GM23338 (cell line): ENCODE results near the gene EXPH5. TPM values are rescaled to one million over a fixed set of nuclear protein-coding genes. Genes with fewer than 3 reads are reported as not detected.

Experiments
- ATAC-seq: fragments of 200-7000 bp; cut with Tn5 transposase; 3 replicates; pipeline ENCODE4 v1.9.1; 2020
- DNase-seq: peaks from one replicate; pipeline ENCODE4 v3.0.0-alpha.2; 2015; ENCODE audit warnings: low spot score
- H2AFZ ChIP-seq: fragments of 200-600 bp; sonication (generic); 2 replicates; pipeline ENCODE4 v1.8.0; 2016; ENCODE audit warnings: antibody characterized with exemption, mild to moderate bottlenecking, moderate library complexity
- H3F3A ChIP-seq: fragments of 200-600 bp; sonication (generic); replicated peaks from 2 replicates; pipeline ENCODE4 v1.8.0; 2017; ENCODE audit warnings: antibody characterized with exemption, mixed run types, low read depth
- H3K27ac ChIP-seq: fragments of 200-600 bp; sonication (generic); 2 replicates; pipeline ENCODE4 v1.6.1; 2016; ENCODE audit warnings: low read depth
- H3K27me3 ChIP-seq: fragments of 200-600 bp; sonication (generic); 2 replicates; pipeline ENCODE4 v1.8.0; 2016; ENCODE audit warnings: mild to moderate bottlenecking, mixed run types, moderate library complexity; ENCODE audit not compliant: insufficient read depth
- H3K36me3 ChIP-seq: fragments of 200-600 bp; sonication (generic); 2 replicates; pipeline ENCODE4 v1.8.0; 2016; ENCODE audit warnings: mild to moderate bottlenecking; ENCODE audit not compliant: insufficient read depth
- H3K4me1 ChIP-seq: fragments of 200-600 bp; sonication (generic); 2 replicates; pipeline ENCODE4 v1.8.0; 2016; ENCODE audit warnings: mild to moderate bottlenecking, moderate library complexity; ENCODE audit not compliant: insufficient read depth
- H3K4me2 ChIP-seq: fragments of 200-600 bp; sonication (generic); 2 replicates; pipeline ENCODE4 v1.7.1; 2017; ENCODE audit warnings: mixed run types
- H3K4me3 ChIP-seq: fragments of 200-600 bp; sonication (generic); 2 replicates; pipeline ENCODE4 v1.6.1; 2016; ENCODE audit warnings: mixed run types
- H3K79me2 ChIP-seq: fragments of 200-600 bp; sonication (generic); replicated peaks from 2 replicates; pipeline ENCODE4 v1.8.0; 2017; ENCODE audit warnings: mild to moderate bottlenecking; ENCODE audit not compliant: insufficient read depth
- H3K9me2 ChIP-seq: fragments of 200-600 bp; sonication (generic); 2 replicates; pipeline ENCODE4 v1.8.0; 2017; ENCODE audit not compliant: insufficient read depth
- H4K20me1 ChIP-seq: fragments of 200-600 bp; sonication (generic); replicated peaks from 2 replicates; pipeline ENCODE4 v1.8.0; 2017; ENCODE audit warnings: mild to moderate bottlenecking; ENCODE audit not compliant: insufficient read depth
- H3K27ac Mint-ChIP-seq: 2 replicates; pipeline ENCODE4 v1.8.0; 2020; ENCODE audit warnings: inconsistent platforms, mild to moderate bottlenecking, moderate library complexity, mixed read lengths
- H3K27me3 Mint-ChIP-seq: 3 replicates; pipeline ENCODE4 v1.8.0; 2022; ENCODE audit warnings: low read depth, mild to moderate bottlenecking, moderate library complexity, mixed read lengths, inconsistent platforms; ENCODE audit not compliant: insufficient read depth, poor library complexity
- H3K36me3 Mint-ChIP-seq: 3 replicates; pipeline ENCODE4 v1.8.0; 2021; ENCODE audit warnings: low read depth, mild to moderate bottlenecking, inconsistent platforms, moderate library complexity, mixed read lengths
- H3K4me1 Mint-ChIP-seq: 3 replicates; pipeline ENCODE4 v1.8.0; 2020; ENCODE audit warnings: mild to moderate bottlenecking, inconsistent platforms, mixed read lengths
- H3K4me3 Mint-ChIP-seq: 3 replicates; pipeline ENCODE4 v1.8.0; 2021; ENCODE audit warnings: moderate library complexity, mild to moderate bottlenecking, inconsistent platforms, mixed read lengths
- H3K9me3 Mint-ChIP-seq: 3 replicates; pipeline ENCODE4 v1.8.0; 2020; ENCODE audit warnings: moderate library complexity, mild to moderate bottlenecking, inconsistent platforms, mixed read lengths
- CREB1 ChIP-seq: fragments of 250-450 bp; sonication (Bioruptor Pico); IDR thresholded peaks from 2 replicates; pipeline ENCODE4 v1.5.0; 2020; ENCODE audit warnings: low read depth, mild to moderate bottlenecking, moderate library complexity
- EZH2 ChIP-seq: fragments of 200-600 bp; sonication (generic); IDR thresholded peaks from one replicate; pipeline ENCODE4 v1.8.0; 2017; ENCODE audit warnings: antibody characterized with exemption, mild to moderate bottlenecking, low read depth; ENCODE audit not compliant: unreplicated experiment
- EZH2phosphoT487 ChIP-seq: fragments of 200-600 bp; sonication (generic); IDR thresholded peaks from one replicate; pipeline ENCODE4 v1.8.1; 2018; ENCODE audit warnings: antibody characterized with exemption; ENCODE audit not compliant: unreplicated experiment
- JUNB ChIP-seq: IDR thresholded peaks from one replicate; pipeline ENCODE4 v1.6.1; 2016; ENCODE audit warnings: antibody characterized with exemption; ENCODE audit not compliant: unreplicated experiment
- NANOG ChIP-seq: IDR thresholded peaks from 2 replicates; pipeline ENCODE4 v1.6.1; 2016; ENCODE audit warnings: antibody characterized with exemption, borderline replicate concordance
- POLR2AphosphoS5 ChIP-seq: IDR thresholded peaks from 2 replicates; pipeline ENCODE4 v1.6.1; 2016; ENCODE audit warnings: antibody characterized with exemption, low read depth
- STAT1 ChIP-seq: IDR thresholded peaks from one replicate; pipeline ENCODE4 v1.6.1; 2016; ENCODE audit warnings: antibody characterized with exemption; ENCODE audit not compliant: unreplicated experiment
- ZNF114 ChIP-seq: fragments of 250-450 bp; sonication (Bioruptor Pico); IDR thresholded peaks from 2 replicates; pipeline ENCODE4 v1.5.0; 2020; ENCODE audit warnings: mild to moderate bottlenecking, moderate library complexity
- ZNF331 ChIP-seq: fragments of 250-450 bp; sonication (Bioruptor Pico); IDR thresholded peaks from 2 replicates; pipeline ENCODE4 v1.5.0; 2020; ENCODE audit warnings: low read depth, mild to moderate bottlenecking, moderate library complexity
- polyA plus RNA-seq: library from polyadenylated mRNA; unstranded; fragments of >200 nt; fragmentation: Nextera tagmentation; extraction: Ambion mirVana; gene quantifications from 2 replicates; pipeline ENCODE4 v1.2.1, GENCODE V29; 2016
- total RNA-seq: library from RNA; depleted of rRNA; stranded (reverse); fragments of >200 nt; shearing (Covaris generic); gene quantifications from 2 replicates; pipeline ENCODE4 v1.2.3, GENCODE V29; 2014
- TF ChIP-seq, protein P1 (sequence below): IDR thresholded peaks from one replicate; pipeline ENCODE4 v1.6.1; 2018; ENCODE audit warnings: antibody characterized with exemption; ENCODE audit not compliant: unreplicated experiment
- TF ChIP-seq, protein P2 (sequence below), 2 experiments: fragments of 200-600 bp in 1 of 2; sonication (generic) in 1 of 2; conservative IDR thresholded peaks; 2 replicates each; pipeline versions ENCODE4 v1.5.1 to v1.6.1; 2016 to 2017; ENCODE audit warnings: antibody characterized with exemption in 2 of 2, low read depth in 2 of 2, mild to moderate bottlenecking in 2 of 2, moderate library complexity in 1 of 2

Gene EXPH5
- total and polyA plus RNA-seq, 2 experiments from 2014 or later, result 3.6 to 12.6 TPM

DNA sequence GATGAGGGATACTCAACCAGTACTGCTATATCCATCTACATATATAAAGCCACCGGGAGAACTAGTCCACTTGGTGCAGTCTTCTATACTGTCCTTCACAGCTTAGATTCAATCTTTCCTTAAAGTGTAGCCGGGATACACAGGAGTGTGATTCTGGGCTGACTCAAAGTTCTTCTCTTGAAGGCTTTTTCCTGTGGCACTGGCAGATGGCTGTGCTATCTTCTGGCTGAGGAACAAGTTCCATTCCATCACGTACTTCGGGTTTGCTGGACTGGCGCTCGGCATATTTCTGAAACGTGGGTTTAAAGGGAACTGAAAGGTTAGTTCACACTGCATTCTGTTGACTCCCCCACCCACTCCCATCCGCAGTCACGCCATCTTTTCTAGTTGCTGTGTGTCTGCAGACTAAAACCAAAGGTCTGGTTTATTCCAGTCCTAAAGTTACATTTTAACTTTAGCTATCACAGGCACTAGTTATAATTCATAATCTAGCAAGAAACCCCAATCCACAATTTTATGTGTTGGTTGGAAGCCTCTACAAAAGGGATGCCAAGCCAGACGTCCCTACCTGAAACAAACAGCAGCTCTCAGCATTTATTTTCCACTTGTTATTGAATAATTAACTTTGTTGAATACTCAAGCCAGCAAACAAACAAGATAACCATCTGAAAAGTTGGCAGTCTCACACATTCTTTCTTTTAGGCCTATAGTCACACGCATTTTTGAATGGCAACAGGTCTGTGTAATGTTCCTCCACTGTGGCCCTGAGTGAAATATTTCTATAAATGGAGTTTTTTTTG is 118.7 kb downstream of the EXPH5 start:
- Histone ChIP-seq H3K4me2 (no peak overlapping the region), H2AFZ (no peak overlapping the region), H3K9me2 (no peaks in the 10 kb centered on the region), H3F3A (no peaks in the 10 kb centered on the region), H3K79me2 (no peaks in the 10 kb centered on the region), H4K20me1 (no peaks in the 10 kb centered on the region), H3K4me3 (no peak overlapping the region), H3K4me1 (no peaks in the 10 kb centered on the region), H3K27me3 (no peaks in the 10 kb centered on the region), H3K27ac (no peak overlapping the region), H3K36me3 (no peaks in the 10 kb centered on the region)
- TF ChIP-seq, protein P1, sequence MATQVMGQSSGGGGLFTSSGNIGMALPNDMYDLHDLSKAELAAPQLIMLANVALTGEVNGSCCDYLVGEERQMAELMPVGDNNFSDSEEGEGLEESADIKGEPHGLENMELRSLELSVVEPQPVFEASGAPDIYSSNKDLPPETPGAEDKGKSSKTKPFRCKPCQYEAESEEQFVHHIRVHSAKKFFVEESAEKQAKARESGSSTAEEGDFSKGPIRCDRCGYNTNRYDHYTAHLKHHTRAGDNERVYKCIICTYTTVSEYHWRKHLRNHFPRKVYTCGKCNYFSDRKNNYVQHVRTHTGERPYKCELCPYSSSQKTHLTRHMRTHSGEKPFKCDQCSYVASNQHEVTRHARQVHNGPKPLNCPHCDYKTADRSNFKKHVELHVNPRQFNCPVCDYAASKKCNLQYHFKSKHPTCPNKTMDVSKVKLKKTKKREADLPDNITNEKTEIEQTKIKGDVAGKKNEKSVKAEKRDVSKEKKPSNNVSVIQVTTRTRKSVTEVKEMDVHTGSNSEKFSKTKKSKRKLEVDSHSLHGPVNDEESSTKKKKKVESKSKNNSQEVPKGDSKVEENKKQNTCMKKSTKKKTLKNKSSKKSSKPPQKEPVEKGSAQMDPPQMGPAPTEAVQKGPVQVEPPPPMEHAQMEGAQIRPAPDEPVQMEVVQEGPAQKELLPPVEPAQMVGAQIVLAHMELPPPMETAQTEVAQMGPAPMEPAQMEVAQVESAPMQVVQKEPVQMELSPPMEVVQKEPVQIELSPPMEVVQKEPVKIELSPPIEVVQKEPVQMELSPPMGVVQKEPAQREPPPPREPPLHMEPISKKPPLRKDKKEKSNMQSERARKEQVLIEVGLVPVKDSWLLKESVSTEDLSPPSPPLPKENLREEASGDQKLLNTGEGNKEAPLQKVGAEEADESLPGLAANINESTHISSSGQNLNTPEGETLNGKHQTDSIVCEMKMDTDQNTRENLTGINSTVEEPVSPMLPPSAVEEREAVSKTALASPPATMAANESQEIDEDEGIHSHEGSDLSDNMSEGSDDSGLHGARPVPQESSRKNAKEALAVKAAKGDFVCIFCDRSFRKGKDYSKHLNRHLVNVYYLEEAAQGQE, result no peak
- TF ChIP-seq EZH2phosphoT487 (no peak), POLR2AphosphoS5 (no peak), ZNF331 (CRISPR knock-in tag) (no peak), JUNB (no peak)
- TF ChIP-seq, protein P2, sequence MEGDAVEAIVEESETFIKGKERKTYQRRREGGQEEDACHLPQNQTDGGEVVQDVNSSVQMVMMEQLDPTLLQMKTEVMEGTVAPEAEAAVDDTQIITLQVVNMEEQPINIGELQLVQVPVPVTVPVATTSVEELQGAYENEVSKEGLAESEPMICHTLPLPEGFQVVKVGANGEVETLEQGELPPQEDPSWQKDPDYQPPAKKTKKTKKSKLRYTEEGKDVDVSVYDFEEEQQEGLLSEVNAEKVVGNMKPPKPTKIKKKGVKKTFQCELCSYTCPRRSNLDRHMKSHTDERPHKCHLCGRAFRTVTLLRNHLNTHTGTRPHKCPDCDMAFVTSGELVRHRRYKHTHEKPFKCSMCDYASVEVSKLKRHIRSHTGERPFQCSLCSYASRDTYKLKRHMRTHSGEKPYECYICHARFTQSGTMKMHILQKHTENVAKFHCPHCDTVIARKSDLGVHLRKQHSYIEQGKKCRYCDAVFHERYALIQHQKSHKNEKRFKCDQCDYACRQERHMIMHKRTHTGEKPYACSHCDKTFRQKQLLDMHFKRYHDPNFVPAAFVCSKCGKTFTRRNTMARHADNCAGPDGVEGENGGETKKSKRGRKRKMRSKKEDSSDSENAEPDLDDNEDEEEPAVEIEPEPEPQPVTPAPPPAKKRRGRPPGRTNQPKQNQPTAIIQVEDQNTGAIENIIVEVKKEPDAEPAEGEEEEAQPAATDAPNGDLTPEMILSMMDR (conservative IDR thresholded peaks at IDR 0.05; ENCODE audit: low read depth in 2 of 2), result no peak
- Mint-ChIP-seq H3K27ac (no peak overlapping the region), H3K27me3 (no peaks in the 10 kb centered on the region), H3K4me1 (no peaks in the 10 kb centered on the region), H3K9me3 (no peaks in the 10 kb centered on the region), H3K36me3 (peaks cover 4% of the 10 kb centered on the region; the same call in 2 of the 3 replicates), H3K4me3 (no peak overlapping the region)
- DNase-seq (no peak), ATAC-seq (no peak)

DNA sequence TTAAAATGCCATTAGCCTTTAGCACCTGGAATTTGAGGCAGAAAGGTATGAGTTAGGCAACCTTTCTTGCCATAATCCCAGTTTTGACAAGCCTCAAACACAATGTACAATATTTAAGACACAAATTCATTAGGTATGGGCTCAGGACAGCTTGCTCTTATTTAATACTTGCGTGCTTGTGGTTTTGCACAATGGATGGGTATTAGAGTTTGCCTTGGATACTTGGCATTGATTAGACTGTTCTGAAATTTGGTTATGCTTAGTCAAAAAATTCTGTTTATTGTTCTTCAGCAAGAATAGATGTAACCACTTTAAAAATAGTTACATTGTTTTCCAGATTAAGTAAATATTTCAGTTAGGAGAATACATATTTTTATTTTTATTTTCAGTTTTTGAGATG is 120.9 kb downstream of the EXPH5 start:
- no peaks in the 10 kb centered on the region for H3K36me3 ChIP-seq
- H3K4me2 ChIP-seq, result no peak overlapping the region
- H3K4me1 ChIP-seq, result no peaks in the 10 kb centered on the region
- H4K20me1 ChIP-seq, result no peaks in the 10 kb centered on the region
- Mint-ChIP-seq H3K36me3 (peaks cover 4% of the 10 kb centered on the region; the same call in 2 of the 3 replicates), H3K9me3 (no peaks in the 10 kb centered on the region), H3K4me1 (no peaks in the 10 kb centered on the region), H3K27me3 (no peaks in the 10 kb centered on the region), H3K27ac (no peak overlapping the region), H3K4me3 (no peak overlapping the region)
- ATAC-seq, result no peak
- H3K4me3 ChIP-seq, result no peak overlapping the region
- DNase-seq, result no peak
- H3K27me3 ChIP-seq, result no peaks in the 10 kb centered on the region
- no peaks in the 10 kb centered on the region for H3F3A ChIP-seq
- no peaks in the 10 kb centered on the region for H3K79me2 ChIP-seq
- H3K9me2 ChIP-seq, result no peaks in the 10 kb centered on the region
- H2AFZ ChIP-seq, result no peak overlapping the region
- H3K27ac ChIP-seq, result no peak overlapping the region
- TF ChIP-seq EZH2, result no peak
- no peak for TF ChIP-seq STAT1
- TF ChIP-seq CREB1, result no peak
- no peak for TF ChIP-seq EZH2phosphoT487
- no peak for TF ChIP-seq POLR2AphosphoS5
- TF ChIP-seq JUNB, result no peak
- TF ChIP-seq, protein P1, result no peak
- no peak for TF ChIP-seq ZNF114 (CRISPR knock-in tag)
- TF ChIP-seq, protein P2 (conservative IDR thresholded peaks at IDR 0.05; ENCODE audit: low read depth in 2 of 2), result no peak
- TF ChIP-seq NANOG, result no peak
